ENCODE data around the gene PLCL2.
"Not testable (repeated sequence)": the region's sequence is repeated elsewhere in the genome, so short reads cannot be mapped to it uniquely, and the experiment has no call there.

The PLCL2 gene

DNA sequence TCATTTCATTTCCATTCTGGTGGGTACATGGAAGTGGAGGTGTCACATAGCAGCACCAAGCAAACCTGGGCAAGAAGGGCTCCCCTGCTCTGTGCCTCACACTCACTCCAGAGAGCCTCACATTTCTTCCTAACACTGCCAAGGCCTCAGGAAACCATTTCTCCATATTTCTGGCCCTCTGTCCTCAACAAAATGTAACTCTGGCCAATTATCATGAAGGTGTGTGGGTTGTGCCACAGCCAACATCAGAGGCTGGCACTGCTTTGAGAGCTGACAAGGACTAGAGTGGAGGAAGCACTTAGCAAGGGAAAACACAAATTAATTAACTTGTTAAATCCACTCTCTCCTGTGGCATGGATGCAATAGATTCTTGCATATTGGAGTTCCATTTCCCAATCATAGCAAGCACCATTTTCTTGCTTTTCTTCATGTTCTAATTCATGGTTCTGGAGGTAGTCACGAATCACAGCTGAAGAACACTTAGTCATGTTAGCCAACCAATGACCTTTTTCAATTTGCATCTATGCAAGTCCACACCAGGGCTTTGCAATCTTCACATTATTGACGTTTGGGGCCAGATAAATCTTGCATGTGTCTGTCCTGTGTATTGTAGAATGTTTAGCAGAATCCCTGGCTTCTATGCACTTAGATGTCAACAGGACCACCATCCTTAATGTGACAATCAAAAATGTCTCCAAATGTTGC lies 241.1 kb downstream of the PLCL2 start:
- DNase-seq: no peak

GRCh38 chr3:17128671-17129070 lies 243.9 kb downstream of the PLCL2 start:
- not testable (repeated sequence) for DNase-seq

DNA sequence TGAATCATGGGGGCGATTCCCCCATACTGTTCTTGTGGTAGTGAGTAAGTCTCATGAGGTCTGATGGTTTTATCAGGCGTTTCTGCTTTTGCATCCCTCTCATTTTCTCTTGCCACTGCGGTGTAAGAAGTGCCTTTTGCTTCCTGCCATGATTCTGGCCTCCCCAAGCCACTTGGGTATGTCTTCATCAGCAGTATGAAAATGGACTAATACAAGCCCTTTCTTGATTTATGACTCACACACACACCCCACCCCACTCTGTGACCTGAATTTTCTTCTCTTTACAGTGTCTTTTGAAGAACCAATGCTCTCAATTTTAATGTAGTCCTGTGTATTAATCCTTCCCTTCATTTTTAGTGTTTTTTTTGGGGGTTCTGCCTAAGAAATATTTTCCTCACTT lies 244.8 kb downstream of the PLCL2 start:
- no peak for DNase-seq

- DNase-seq: no peak
These were observed 246.2 kb downstream of the PLCL2 start for GRCh38 chr3:17130956-17131355.

GRCh38 chr3:17132286-17133115 lies 247.7 kb downstream of the PLCL2 start:
- DNase-seq: no peak

DNA sequence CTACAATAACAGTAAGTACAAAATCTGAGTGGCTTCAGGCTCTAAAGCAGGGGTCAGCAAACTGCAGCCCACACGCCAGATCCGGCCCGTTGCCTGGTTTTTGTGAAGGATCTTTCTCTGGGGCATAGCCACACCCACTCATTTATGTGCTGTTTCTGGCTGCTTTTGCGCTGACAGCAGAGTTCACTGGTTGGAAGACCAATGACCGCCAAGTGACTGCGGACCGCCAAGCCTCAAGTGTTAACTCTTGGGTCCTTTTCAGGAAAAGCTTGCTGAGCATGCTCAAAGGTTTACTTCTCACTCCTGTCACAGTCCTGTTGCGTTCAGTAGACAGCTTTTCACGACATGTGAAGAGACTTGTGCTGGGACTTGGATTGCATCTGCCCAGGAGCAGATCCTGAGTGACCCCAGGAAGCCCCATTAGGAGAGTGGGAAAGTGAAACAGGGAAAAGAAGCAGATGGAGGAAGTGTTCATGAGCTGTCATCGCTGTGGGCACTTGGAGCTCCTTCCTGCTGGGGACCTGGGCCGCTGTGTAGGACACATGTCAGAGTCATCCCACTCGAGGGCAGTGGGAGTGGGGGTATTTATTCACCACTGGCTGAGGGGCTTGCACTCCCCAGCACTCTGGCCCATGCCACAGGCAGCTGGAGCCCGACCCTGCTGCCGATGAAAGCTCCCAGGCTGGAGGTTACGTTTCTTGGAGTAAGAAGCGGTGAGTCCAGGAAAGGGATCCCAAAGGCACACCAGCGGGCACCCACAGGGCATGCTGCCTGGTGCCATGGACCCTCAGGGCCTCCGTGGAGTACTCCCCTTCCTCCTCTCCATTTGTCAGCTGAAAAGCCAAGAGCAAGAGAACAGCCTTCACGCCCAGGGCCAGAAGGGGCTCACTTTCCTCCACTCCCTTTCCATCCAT lies 249.1 kb downstream of the PLCL2 start:
- no peak for DNase-seq

DNA sequence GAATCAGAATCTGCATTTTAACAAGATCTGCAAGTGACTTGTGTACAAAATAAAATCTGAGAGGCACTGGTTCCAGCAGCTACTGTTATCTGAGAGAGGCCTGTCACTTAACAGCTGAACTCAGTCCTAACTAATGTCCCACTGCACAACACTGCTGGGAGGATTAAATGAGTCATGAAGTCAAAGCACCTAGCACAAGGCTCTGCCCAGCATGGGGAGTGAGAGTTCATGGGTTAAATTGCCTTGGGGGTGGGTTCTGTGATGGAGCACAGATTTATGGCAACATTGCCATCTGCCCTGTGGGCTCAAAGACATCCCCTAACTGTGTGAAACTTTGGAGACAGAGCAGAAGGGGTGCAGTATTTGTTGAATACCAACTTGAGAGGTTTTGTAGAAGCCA lies 250.9 kb downstream of the PLCL2 start:
- DNase-seq: no peak

DNA sequence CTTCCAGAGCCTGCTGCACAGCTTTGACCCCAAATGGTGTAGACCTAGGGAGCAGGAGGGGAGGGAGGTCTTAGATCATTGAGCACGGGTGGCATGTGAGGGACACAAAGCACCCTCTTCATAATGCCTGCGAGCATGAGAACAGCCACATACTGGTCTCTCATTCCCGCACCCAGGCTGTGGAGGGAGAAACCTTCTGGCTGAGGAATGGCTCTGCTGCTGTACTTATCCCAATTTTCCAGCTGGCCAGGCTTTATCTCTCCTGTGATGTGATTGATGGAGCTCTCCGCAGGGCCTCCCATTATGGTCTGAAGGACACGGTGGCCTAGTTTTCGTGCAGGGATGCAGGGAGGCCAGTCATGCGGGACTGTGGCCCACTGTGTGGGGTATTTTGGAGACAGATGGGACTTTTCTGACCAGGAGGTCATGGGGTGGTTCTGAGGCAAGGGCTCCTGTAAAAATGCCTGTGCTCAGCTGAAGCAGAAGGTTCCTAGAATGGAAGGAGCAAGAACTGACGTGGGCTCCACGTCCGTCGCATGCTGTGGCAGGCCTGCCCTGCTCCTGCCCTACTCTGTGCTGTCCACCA lies 251.5 kb downstream of the PLCL2 start:
- DNase-seq: no peak

DNA sequence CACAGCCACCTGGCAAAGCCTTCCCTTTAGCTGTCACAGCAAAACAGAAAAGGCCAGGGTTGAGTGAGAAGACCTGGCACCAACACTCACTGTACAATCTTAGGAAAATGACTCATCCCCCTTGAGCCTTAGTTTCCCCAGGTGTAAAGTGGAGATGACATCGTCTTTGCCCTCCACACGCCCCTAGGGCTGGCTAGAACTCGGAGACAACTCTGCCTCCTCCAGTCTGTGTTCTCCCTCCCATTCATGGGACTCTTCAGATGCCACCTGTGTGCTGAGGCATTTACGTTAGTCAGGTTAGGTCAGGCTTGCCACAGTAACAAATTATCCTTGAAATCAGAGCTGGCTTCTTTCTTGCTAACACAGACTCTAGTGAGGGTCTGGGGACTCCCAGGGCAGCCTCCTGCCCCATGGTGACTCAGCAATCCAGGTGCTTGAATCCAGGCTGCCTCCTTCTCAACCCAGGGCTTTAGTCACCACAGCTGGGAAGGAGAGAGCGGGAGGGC lies 252.6 kb downstream of the PLCL2 start:
- DNase-seq: no peak

DNA sequence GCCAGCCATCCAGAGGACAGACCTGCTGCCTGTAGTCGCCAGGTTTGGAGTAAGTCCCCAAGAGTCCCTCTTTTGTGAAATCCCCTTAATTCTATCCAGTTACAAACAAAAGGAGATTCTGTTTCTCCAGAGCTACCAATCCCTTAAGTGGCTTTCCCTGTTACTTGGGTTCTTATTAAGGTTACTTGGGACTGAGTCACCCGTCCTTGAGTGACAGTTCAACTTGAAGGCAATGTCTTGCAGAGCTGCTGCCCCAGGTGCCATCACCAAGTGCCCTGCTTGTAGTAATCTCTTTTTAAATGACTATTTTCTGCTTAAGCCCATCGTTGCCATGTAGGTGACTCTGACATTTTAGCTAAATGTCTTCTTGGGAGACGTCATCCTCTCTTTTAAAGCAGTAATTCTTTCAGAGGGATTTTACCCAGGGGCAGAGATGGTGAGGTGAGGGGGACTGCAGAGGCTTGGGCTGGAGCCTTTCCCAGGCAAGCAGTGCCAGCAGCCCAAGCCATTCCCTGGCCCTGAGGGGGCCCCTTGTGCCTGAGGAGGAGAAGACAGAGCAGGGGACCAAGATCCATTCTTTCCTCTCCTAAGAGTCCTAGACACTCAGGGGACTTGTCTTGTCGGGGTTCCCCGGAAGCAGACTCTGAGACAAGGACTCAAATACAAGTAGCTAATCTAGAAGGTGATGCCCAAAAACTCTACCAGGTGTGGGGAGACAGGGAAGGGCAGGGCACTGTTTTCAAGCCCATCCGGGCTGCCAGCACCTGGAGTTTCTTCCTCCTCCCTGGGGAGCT lies 253.7 kb downstream of the PLCL2 start:
- no peak for DNase-seq
